ENCODE data around the gene PITPNM3. TPM values are rescaled to one million over a fixed set of nuclear protein-coding genes. Genes with fewer than 3 reads are reported as not detected.

Gene PITPNM3
- total RNA-seq, 2 donors from 2014 or later: 5.3 to 7.9 TPM

GRCh38 chr17:6463616-6464445 is 92.5 kb downstream of the PITPNM3 start:
- no peak overlapping the region for H3K4me3 ChIP-seq
- no peaks in the 10 kb centered on the region for H3K4me1 ChIP-seq (replicated peaks)
- whole genome bisulfite sequencing: 95% methylated on average over 24 of the region's 24 CpGs
- intact Hi-C loops (cut with DNase I): no loop called here
- no peak for TF ChIP-seq POLR2A (IDR thresholded peaks at IDR 0.05)
- TF ChIP-seq, protein P1, sequence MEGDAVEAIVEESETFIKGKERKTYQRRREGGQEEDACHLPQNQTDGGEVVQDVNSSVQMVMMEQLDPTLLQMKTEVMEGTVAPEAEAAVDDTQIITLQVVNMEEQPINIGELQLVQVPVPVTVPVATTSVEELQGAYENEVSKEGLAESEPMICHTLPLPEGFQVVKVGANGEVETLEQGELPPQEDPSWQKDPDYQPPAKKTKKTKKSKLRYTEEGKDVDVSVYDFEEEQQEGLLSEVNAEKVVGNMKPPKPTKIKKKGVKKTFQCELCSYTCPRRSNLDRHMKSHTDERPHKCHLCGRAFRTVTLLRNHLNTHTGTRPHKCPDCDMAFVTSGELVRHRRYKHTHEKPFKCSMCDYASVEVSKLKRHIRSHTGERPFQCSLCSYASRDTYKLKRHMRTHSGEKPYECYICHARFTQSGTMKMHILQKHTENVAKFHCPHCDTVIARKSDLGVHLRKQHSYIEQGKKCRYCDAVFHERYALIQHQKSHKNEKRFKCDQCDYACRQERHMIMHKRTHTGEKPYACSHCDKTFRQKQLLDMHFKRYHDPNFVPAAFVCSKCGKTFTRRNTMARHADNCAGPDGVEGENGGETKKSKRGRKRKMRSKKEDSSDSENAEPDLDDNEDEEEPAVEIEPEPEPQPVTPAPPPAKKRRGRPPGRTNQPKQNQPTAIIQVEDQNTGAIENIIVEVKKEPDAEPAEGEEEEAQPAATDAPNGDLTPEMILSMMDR (IDR thresholded peaks at IDR 0.05): no peak
- no peak for TF ChIP-seq POLR2AphosphoS5 (IDR thresholded peaks at IDR 0.05)
- no peak overlapping the region for H3K27ac ChIP-seq
- DNase-seq (ENCODE audit: low spot score): no peak
- H3K27me3 ChIP-seq (replicated peaks; ENCODE audit: insufficient read depth): no peaks in the 10 kb centered on the region
- H3K9me3 ChIP-seq: no peaks in the 10 kb centered on the region
- no peaks in the 10 kb centered on the region for H3K36me3 ChIP-seq

- no peaks in the 10 kb centered on the region for H3K36me3 ChIP-seq
- 85% methylated on average over 2 of the region's 2 CpGs for WGBS
- TF ChIP-seq POLR2A (IDR thresholded peaks at IDR 0.05) (no peak), POLR2AphosphoS5 (IDR thresholded peaks at IDR 0.05) (no peak)
- TF ChIP-seq, protein P1 (IDR thresholded peaks at IDR 0.05): no peak
- no peak overlapping the region for H3K27ac ChIP-seq
- H3K9me3 ChIP-seq: no peaks in the 10 kb centered on the region
- H3K4me3 ChIP-seq: no peak overlapping the region
- intact Hi-C loops (cut with DNase I): no loop called here
- H3K4me1 ChIP-seq (replicated peaks): no peaks in the 10 kb centered on the region
- no peak for DNase-seq (ENCODE audit: low spot score)
- no peaks in the 10 kb centered on the region for H3K27me3 ChIP-seq (replicated peaks; ENCODE audit: insufficient read depth)
Observed at GRCh38 chr17:6462692-6463091, 93.7 kb downstream of the PITPNM3 start.

GRCh38 chr17:6461792-6462524 is 94.4 kb downstream of the PITPNM3 start:
- DNase-seq (ENCODE audit: low spot score): no peak
- TF ChIP-seq POLR2AphosphoS5 (IDR thresholded peaks at IDR 0.05) (no peak), POLR2A (IDR thresholded peaks at IDR 0.05) (no peak)
- TF ChIP-seq, protein P1 (IDR thresholded peaks at IDR 0.05): no peak
- Histone ChIP-seq H3K36me3 (no peaks in the 10 kb centered on the region), H3K27ac (no peak overlapping the region), H3K9me3 (no peaks in the 10 kb centered on the region), H3K4me1 (replicated peaks) (no peaks in the 10 kb centered on the region), H3K4me3 (no peak overlapping the region), H3K27me3 (replicated peaks; ENCODE audit: insufficient read depth) (no peaks in the 10 kb centered on the region)
- 87% methylated on average over 10 of the region's 10 CpGs for WGBS
- intact Hi-C loops (cut with DNase I): no loop called here

DNA sequence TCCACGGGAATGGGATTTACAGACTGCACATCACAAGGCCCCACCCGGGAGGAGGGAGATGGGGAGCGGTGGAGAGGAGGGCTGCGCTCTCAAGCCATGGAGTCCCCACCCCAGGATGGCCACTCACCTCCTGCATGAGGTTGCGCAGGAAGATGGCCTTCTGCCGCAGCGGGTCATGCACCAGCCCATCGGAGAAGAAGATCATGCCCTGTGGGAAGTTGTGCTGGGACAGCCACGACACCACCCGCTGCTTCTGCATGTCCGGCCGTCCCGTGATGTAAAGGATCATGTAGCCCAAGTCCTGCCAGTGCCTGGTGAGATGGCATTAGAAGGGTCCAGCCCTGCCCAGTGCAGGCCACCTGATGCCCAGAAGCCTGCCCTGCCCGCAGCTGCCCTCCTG is 95.1 kb downstream of the PITPNM3 start:
- no peak overlapping the region for H3K4me3 ChIP-seq
- no peaks in the 10 kb centered on the region for H3K9me3 ChIP-seq
- H3K36me3 ChIP-seq: no peaks in the 10 kb centered on the region
- H3K4me1 ChIP-seq (replicated peaks): no peaks in the 10 kb centered on the region
- no peak for DNase-seq (ENCODE audit: low spot score)
- intact Hi-C loops (cut with DNase I): no loop called here
- H3K27ac ChIP-seq: no peak overlapping the region
- no peaks in the 10 kb centered on the region for H3K27me3 ChIP-seq (replicated peaks; ENCODE audit: insufficient read depth)
- TF ChIP-seq POLR2A (IDR thresholded peaks at IDR 0.05) (no peak), POLR2AphosphoS5 (IDR thresholded peaks at IDR 0.05) (no peak)
- TF ChIP-seq, protein P1 (IDR thresholded peaks at IDR 0.05): no peak
- 82% methylated on average over 6 of the region's 14 CpGs for WGBS
